Measurements from ENCODE around the gene MNDA.

- TF ChIP-seq CTCF (conservative IDR thresholded peaks at IDR 0.05; ENCODE audit: low read depth, low read length): no peak
- TF ChIP-seq EZH2 (IDR thresholded peaks at IDR 0.05; ENCODE audit: borderline replicate concordance, low read depth, low read length, poor library complexity, severe bottlenecking): no peak
These were observed 21.3 kb upstream of the MNDA start for GRCh38 chr1:158809862-158810261.

Data from A673 (cell line).